Colonic mucosa (tissue), 4 donors: ENCODE data around the gene MDFIC2. TPM values are rescaled to one million over a fixed set of nuclear protein-coding genes. Genes with fewer than 3 reads are reported as not detected.

Experiments used
- DNase-seq: peaks from one replicate; pipeline ENCODE4 v3.0.0-alpha.2; 2020
- H3K27ac ChIP-seq: fragments of 200-600 bp; one replicate; pipeline ENCODE4 v1.8.0; 2021
- H3K27me3 ChIP-seq: fragments of 200-600 bp; one replicate; pipeline ENCODE4 v1.8.0; 2021
- H3K36me3 ChIP-seq: fragments of 200-600 bp; one replicate; pipeline ENCODE4 v1.8.0; 2021
- H3K4me1 ChIP-seq: fragments of 200-600 bp; one replicate; pipeline ENCODE4 v1.8.0; 2021; ENCODE audit warnings: mild to moderate bottlenecking
- H3K4me3 ChIP-seq: fragments of 200-600 bp; one replicate; pipeline ENCODE4 v1.8.0; 2021
- H3K9ac ChIP-seq, 2 donors: one replicate each; pipeline ENCODE4 v1.7.0; 2013; ENCODE audit warnings: control low read depth in 2 of 2, low read depth in 2 of 2, low read length in 2 of 2
- H3K9me3 ChIP-seq: fragments of 200-600 bp; one replicate; pipeline ENCODE4 v1.8.0; 2021
- CTCF ChIP-seq: fragments of 200-600 bp; IDR thresholded peaks from one replicate; pipeline ENCODE4 v1.8.0; 2022; ENCODE audit warnings: antibody characterized with exemption, mild to moderate bottlenecking
- intact Hi-C: fragments of 100-400 bp; cut with DNase I; formaldehyde crosslinking; loops from one replicate; pipeline ENCODE4 v1.14.1; 2022
- total RNA-seq, 2 donors: library from RNA; stranded (reverse); fragmentation: NEBNext Ultra II Directional in 1 of 2; extraction: Animal tissue kit (Norgen Biotek cat#: 25700) in 1 of 2; gene quantifications; one replicate each; pipeline ENCODE4 v1.2.1, GENCODE V29; 2021
- donor health status: healthy.
- donor health status: DM: no; HTN: no; CAD: no.
- donor health status: DM: no; HTN: no; CAD: no.

Gene MDFIC2
- total RNA-seq, 2 donors from 2014 or later = not detected

DNA sequence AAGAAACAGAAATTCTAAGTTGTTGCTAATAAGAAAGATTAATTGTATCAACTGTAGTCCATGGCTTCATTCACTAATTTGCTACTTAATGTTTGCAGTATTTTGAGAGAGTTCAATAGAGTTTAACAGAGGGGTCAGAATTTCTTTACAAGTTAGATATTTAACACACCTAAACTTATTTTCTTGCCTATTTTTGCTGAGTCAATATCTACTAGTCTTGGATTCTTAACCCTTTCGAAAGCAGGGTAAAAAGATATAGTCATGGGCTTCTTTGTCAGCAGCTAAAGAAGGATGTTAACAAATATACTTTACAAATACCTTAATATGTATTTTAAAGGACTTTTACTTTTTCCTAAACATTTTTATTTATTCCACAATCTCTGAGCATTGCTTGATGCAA, 155.6 kb downstream of the MDFIC2 start:
- no peak for DNase-seq
- Histone ChIP-seq H3K36me3 (no peaks in the 10 kb centered on the region), H3K9ac (no peak overlapping the region), H3K27ac (no peak overlapping the region), H3K9me3 (no peaks in the 10 kb centered on the region), H3K27me3 (no peaks in the 10 kb centered on the region), H3K4me3 (no peak overlapping the region), H3K4me1 (no peaks in the 10 kb centered on the region)
- no peak for TF ChIP-seq CTCF
- intact Hi-C loops = no loop called here

GRCh38 chr3:70150599-70150998, 161.8 kb downstream of the MDFIC2 start:
- intact Hi-C loops = no loop called here
- no peak overlapping the region for H3K9ac ChIP-seq
- H3K36me3 ChIP-seq = no peaks in the 10 kb centered on the region
- no peak overlapping the region for H3K4me3 ChIP-seq
- DNase-seq = no peak
- H3K9me3 ChIP-seq = no peaks in the 10 kb centered on the region
- no peak overlapping the region for H3K27ac ChIP-seq
- TF ChIP-seq CTCF = no peak
- no peaks in the 10 kb centered on the region for H3K27me3 ChIP-seq
- no peaks in the 10 kb centered on the region for H3K4me1 ChIP-seq

GRCh38 chr3:70149714-70150400, 162.6 kb downstream of the MDFIC2 start:
- Histone ChIP-seq H3K27me3 (no peaks in the 10 kb centered on the region), H3K4me3 (no peak overlapping the region), H3K27ac (no peak overlapping the region), H3K9ac (no peak overlapping the region), H3K36me3 (no peaks in the 10 kb centered on the region), H3K4me1 (no peaks in the 10 kb centered on the region), H3K9me3 (no peaks in the 10 kb centered on the region)
- intact Hi-C loops = no loop called here
- no peak for DNase-seq
- TF ChIP-seq CTCF = no peak
